NCI-H345 (cell line): ENCODE data around the gene PAX8.
"Not testable (repeated sequence)": the region's sequence is repeated elsewhere in the genome, so short reads cannot be mapped to it uniquely, and the experiment has no call there.

Experiments used
- DNase-seq: peaks from one replicate; lab custom pipeline; 2025; lab: John Stamatoyannopoulos, UW

Gene PAX8

DNA sequence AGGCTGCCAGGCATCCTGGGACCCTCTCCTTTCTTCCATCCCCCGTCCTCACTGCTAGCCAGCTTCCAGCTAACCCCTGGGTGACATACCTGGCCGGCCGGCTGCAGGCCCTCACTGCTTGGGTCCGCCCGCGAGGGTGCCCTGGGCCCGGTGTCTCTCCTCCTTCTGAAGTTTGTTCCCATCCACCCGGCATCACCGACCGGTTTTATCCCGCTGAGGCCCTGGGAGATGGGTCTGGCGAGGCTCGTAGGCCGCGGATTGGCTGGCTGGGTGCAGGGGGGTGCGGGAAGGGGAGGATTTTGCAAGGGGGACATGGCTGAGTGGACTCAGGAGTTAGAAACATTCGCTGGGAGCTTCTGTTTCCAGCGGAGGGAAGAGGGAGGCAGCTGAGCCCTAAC lies at the start of gene PAX8:
PAX8 (minus strand) TSS at position 180 of the 398 bp plus-strand sequence. CDS start 527 bp downstream, outside the sequence.
- no peak for DNase-seq

DNA sequence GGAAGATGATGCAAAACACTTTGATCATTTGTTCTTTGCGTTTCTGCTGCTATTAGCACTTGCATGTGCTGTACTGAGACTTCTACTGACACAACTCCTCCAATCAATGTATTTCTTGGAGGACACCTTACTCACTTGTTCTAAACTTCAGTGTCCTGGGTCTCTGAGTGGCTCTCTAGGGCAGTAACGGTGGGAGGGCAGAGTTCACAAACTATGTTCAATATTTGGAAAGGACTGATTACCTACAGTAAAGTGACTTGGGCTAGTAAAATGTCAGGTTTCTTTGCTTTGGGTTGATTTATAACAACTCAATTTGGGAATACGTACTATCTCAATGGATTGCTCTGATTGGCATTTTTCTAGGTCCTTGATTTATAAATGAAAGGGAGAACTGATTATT lies 49.3 kb upstream of the PAX8 start:
- DNase-seq, result no peak

DNA sequence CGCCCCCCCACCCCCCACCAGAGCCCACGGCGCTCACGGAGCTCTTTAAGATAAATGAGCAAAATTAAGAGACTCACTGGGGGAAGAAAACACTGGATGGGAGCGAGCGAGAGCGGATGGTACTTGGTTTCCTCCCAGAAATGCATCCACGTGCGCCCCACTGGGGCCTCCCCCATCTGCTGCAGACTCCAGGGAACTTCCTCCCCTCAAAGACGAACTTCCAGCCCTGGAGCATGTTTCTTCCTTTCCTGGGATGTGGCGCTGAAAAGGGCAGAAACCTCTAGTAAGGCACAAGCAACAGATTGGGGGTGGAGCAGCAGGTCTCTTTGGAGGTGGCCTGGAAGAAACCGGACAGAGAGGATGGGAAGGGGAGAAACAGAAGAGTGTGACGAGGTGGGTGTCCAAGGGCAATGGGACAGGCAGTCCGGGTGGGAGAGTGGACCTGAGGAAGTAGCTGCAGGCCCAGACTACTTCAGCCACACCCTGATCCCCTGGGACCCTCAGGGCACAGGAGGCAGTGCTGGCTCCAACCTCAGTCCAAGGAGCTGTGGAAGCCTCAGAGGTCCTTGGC lies 46.5 kb upstream of the PAX8 start:
- not testable (repeated sequence) for DNase-seq

DNA sequence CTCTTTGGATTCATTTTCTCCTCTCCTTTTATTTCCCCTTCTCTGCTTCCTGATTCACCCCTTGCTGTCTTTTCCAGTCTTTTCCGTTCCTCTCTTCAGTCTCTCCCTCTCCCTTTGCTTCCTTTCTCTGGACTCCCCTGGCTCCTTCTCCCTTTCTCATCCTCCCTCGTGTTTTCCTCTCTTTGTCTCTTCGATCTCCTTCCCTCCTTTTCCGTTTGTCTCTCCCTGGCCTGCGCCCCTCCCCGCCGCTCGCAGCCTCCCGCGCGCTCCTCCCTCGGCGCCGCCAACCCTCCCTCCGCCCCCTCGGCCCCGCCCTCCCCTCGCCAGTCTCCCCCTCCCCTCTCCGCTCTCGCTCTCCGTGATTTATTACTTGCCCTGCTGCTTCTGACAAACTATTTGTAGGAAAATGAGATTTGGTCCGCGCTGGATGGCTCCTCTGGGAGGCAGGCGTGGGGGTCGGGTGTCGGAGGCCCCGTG lies 46.0 kb upstream of the PAX8 start:
- DNase-seq, result peak; percentile 67

DNA sequence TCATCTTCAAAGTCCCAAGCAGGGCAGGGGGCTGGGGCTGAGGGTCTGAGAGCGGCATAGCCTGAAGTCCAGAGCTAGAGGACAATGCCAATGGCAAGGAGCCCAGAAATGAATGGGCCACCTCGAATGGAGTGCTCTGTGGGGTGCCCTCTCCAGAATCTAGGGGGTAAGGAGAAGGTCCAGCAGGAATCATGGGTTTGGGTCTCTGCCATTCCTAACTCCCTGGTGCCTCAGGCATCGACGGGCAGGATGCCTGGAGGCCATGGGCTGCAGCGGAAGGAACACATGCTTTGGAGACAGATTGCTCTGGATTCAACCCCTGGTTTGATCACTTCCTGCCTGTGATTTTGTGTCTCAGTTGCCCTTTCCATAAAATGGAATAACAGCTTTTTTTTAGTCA lies 44.4 kb upstream of the PAX8 start:
- DNase-seq, result not testable (repeated sequence)

DNA sequence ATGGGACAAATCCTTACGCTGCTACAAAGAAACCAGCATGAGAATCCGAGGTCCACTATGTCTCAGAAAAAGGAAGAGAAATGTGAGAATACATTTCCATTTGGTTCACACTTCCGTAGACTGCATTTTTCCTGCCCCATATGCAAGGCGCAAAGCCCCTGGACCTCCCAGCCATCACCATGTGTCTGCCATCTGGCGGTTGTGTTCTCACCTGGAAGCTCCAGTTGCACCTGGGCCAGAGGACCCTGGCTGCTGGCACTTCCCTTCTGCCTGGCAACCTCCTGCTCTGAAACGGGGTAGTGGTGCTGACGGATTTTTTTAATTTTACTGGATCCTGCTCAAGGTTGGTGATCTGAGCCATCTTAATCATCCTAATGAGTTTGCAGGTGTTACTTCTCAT lies 41.4 kb upstream of the PAX8 start:
- not testable (repeated sequence) for DNase-seq

DNA sequence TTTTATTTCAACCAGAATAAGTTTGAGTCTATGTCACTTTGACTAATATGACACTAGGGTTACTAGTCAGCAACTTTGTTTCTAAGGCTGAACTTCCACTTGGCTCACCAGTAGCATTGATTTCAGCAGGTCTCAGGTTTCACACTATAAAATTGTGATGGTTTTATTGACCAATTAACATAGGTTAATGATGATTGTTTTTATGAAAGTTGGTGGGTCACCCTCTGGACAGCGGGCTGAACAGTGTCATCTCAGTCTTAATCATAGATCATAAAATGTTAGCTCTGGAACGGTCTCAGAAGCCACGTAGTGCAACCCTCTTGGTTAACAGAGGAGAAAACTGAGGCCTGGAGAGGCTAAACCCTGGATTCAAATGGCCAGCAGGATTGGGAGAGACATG lies 40.2 kb upstream of the PAX8 start:
- DNase-seq, result not testable (repeated sequence)

DNA sequence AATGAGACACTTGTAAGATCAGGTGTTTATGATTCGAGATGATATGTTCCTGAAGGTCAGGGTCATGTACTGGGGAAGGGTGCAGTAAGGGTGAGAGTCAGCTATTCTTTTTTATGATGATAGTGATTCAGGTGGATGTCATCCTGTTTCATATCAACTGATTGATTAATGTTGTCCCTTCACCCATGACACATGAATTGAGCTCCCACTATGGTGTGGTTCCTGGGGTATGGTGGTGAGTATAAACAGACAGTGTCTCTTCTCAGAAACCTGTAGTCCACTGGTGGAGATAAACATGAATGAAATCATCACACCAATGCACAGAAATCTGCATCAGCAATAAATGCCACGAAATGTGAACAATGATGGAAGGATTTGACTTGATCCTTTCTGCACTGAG lies 37.4 kb upstream of the PAX8 start:
- DNase-seq, result no peak

DNA sequence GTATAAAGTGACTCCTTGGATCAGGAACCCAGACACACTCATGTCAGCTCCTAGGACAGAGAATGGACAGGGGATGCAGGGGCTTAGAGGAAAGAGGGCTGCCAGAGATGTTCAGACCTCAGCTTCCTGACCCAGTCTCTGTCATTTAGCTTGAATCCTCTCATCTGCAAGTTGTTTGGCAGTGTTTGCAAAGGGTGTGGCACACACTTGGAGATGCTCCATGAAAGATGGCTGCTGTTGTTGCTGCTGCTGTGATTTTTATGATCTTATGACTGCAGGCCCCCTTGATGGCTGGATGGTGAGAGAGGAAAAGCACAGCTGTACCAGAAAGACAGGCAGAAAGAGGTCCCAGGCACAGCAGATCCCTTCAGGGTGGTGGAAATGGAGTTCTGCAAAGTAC lies 35.9 kb upstream of the PAX8 start:
- DNase-seq, result not testable (repeated sequence)

DNA sequence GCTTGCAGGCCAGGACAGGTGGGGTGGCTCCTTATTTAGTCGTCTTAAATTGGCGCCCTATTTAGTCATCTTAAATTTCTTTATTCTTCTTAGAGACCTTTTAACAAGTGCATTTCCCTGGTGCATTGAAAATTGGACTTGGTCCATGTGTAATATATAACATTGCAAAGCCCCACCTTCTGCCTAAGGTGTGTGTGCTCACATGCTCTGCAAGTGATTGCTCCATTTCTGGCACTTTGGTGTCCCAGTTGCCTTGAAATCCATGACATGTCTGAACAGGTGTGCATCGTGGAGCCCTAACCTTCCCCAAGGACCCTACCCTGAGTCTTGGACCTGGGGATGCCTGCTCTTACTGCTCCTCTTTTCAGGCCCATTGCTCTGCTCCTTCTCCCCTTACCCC lies 35.5 kb upstream of the PAX8 start:
- DNase-seq, result not testable (repeated sequence)

DNA sequence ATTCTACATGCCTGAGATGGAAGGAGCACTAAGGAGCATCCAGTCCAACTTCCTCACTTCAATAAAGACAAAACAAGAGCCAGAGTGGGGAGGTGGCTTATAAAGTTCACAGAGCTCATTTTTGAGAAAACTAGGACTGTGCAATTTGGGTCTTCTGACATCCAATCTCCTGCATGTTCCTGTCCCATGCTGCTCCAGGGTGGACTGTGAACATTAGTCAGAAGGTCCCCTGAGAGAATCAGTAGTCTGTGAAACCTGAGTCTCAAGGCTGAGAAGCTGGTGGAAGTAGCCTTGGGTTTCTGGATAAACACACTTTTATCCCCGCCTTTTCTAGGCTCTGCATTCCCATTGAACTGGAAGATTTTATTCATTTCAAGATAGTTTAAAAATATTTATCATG lies 33.1 kb upstream of the PAX8 start:
- not testable (repeated sequence) for DNase-seq

DNA sequence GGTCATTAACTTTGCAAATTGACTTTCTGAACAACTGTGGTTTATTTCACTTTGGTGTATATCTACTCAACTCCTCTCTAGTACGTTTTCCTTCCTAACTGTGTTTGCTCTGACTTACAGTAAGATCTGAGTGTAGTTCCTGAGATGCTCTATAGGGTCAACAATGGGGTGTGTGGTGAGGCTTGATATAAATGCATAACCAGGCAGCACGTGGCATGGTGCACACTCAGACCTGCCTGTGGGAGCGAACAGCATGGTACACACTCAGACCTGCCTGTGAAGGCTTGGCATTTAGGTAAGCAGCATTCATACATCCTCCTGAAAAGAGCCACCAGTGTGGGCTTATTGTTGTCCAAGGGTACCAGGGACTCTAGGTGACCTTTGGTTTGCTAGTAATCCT lies 32.5 kb upstream of the PAX8 start:
- DNase-seq, result not testable (repeated sequence)

DNA sequence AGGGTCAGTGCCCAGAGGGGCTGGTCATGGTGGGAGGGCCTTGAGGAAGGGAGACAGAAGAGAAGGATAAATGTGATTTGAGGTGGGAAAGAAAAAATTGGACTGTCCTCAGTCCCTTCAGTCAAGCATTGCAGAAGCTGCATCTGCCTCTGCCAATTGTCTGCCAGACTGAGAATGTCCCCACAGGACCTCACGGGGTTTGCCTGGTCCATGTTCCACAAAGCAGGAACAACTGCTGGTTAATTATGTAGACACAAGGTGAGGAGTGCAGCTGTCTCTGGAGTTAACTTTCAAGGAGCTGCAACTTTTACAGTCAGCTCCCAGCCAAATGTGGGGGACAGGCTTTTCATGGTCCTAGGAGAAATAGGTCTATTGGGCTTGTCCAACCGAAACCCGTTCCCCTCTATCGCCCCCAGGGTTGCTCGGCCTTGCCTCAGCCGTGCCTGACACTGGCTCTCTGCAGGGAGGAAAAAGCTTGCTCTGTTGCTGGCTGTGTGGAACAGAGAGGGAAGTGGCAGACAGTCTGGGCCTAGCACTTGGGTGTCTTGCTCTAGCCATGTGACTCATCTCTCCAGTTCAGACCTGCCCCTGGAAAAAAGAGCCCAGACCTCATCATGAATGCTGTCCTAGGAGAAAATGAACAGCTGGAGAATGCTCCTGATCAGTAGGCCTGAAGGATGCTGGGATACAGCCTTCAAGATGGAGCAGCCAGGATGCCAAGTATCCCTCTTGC lies 31.1 kb upstream of the PAX8 start:
- DNase-seq, result no peak

DNA sequence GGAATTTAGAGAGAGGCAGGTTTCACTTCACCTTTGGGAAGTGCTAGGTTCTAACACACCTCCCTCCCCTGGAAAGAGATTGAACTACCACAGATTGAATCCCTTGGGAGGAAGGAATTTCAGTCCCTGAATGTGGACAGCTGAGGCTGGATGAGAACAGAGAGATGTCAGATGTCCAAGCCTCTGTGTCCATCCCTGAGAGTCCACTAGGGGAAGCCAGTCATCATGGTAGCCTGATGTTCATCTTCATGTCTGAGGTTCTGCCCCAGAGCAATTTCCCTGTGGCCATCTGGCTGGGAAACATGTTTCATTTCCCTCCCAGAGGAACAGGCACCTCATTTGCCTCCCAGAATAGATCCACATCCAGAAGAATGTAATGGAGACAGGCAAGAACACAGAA lies 30.1 kb upstream of the PAX8 start:
- not testable (repeated sequence) for DNase-seq

DNA sequence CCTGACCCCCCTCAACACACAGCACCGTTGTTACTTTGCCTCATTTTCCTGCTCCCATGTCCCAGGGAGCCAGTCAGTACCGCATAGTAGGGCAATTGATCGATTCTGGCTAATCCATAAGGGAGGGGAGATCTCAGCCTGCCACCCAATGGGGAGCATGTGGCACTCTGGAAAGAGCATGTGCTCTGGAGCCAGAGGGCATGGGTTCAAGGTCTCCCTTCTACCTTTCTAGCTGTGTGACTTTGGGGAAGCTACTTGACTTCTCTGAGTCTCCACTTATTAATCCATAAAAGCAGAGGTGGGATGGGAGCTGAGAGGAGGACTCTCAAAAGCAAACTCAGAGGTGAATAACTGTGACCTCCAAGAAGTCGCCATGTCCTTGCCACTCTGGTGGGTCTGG lies 27.5 kb upstream of the PAX8 start:
- not testable (repeated sequence) for DNase-seq

DNA sequence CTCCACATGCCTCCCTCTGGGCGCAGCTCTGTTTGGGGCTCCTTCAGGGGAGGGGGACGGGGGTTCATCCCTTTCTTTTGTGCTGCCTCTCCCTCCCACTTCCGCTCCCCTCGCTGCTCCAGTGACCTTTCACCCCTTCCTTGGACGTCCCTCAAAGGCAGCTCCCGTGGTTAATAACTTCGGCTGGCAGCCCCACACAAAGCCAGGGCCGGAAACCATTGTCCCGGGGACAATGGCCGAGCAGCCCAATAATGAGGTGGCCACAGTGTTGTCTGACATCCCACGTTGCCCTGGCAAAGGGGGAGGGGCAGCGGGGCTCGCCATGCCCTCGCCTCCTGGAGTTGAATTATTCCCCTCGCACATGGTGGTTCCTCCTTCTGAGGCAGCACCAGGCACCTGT lies 27.0 kb upstream of the PAX8 start:
- not testable (repeated sequence) for DNase-seq

DNA sequence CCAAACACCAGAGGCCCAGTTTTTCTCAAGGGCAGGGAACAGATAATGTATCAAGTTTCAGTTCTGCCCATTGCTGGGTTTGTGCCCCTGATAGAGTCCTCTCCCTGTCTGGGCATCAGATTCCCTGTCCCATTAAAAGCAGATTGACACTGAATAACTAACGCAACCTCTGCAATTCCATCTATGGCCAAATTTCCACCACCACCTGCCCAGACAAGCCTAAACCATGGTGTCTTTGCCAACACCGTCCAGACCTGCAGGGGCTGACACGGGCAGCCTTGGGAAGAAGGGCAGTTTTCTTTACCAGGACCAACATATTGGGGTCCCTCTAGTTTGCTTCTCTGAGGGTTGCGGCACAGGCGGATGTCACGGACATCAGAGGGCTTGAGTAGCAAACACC lies 26.4 kb upstream of the PAX8 start:
- DNase-seq, result no peak

DNA sequence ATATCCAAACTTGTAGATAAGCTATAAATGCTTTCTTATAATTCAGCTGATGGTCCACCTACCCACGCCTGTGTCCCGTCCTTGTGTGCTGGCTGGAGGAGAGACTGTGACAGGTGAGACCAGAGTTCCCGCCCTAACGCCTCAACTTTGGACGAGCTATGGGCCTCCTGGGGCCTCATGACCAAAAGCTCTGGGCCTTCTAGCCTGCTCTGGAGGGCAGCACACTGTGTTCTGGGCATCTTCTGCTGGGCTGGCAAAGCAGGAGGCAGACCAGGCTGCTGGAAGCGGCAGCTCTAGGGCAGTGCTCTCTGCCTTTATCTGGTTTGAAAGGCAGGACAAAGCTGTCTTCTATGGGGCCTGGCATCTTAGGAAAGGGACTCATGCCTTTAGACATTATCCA lies 26.0 kb upstream of the PAX8 start:
- DNase-seq, result no peak

DNA sequence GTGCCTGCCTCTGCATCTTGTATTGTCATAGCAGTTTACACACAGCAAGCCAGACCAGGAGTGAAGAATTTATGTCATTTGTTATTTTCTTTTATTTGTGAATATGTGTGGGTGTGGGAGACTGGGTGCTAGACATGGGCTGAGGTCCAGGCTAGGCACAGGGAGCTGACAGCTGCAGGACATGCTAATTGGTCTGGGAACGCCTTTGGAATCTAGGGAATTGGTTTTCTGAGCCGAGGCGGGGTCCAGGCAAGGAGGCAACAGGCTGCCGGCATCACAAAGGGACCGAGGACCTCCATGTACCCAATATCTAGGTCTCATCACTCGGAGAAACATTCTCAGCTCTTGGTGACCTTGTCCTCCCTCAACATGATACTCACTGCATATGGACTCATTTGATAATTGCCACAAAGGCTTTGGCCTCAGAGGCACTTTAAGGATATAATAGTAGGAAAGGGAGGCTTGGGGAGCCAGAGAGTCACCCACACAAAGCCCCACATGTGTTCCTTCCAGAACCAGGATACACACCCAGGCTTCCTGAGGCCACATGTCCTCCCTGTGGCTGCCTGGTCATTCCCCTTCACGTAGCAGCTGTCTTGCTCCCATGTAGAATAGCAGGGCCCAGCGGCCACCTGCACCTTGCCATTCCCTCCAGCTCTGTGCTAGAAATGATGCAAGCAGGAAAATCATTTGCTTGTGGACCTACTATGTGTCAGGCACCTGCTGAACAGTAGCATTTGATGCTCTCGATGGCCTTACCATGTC lies 23.7 kb upstream of the PAX8 start:
- DNase-seq, result not testable (repeated sequence)

DNA sequence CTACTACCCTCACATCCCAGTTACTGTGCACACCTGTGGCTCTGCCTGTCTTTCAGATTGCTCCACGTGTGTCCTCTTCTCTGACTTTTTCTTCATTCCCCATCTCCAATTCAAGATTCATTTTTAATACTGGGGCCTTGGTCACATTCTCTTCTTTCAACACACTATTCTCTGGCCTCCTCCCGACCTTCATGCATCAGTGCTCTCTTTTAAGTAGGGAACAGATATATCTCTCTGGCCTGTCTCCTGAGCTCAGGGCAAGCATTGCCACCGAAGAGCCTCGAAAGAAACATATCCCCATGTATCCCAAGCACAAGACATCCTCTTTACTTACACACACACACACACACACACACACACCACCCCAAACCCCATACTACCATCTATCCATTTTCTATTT lies 21.6 kb upstream of the PAX8 start:
- DNase-seq, result no peak

DNA sequence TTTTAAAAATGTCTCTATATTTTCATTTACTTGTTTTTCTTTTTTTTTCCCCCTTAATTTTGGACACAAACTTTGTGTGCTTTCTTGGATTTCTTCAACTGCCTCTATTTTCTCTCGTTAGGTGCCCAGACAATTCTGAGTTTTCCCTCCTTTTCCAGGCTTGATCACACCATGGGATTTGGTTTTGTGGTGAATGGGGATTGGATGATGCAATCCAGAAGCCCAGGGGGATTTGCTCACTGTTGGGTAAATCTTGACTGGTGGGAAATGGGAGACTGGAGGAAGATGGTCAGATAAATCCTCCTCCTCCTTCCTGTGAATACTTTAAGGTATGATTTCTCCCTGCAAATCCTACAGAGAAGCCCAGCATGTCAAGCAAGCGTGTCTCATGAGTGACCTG lies 19.5 kb upstream of the PAX8 start:
- no peak for DNase-seq

DNA sequence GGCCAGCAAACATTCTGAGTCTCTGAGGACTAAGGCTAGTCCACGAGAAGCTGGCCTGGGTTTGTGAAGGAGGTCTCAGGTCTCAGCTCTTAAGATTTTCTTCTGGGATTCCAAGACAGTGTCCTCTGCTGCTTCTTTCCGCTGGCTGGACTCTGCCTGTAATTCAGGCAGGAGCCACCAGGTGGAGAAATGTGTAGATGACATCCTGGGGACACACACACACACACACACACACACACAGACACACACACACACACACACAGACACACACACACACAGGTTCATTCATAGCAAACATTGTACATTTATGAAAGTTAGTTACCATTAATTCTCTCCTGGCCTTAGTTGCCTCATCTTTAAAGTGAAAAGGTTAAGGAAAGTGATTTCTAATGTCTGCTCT lies 18.9 kb upstream of the PAX8 start:
- not testable (repeated sequence) for DNase-seq

DNA sequence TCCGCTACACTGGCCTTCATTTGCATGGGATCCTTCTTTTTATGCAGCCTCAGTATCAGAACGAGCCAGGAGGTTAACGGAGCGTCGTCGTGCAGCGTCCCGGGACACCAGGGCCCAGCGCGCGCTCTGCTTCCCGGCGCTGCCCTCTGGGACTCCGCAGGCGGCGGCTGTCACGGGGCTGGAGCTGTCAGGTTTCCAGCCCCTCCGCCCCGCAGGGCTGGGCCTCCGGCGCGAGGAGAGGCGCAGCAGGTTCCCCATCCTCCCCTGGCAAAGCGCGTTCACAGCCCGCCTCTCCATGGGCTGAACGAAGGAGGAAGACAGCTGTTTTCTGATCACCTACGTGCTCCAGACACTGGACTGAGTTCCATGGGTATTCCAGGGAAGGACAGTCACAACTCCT lies 12.5 kb upstream of the PAX8 start:
- DNase-seq, result no peak
